GM12874 (cell line): ENCODE measurements around the gene DNAJC27.

ENCODE experiments used
- TF ChIP-seq, protein P1 (sequence below): IDR thresholded peaks from 2 replicates; pipeline ENCODE4 v1.5.1; 2011; ENCODE audit warnings: low read depth, mild to moderate bottlenecking, control low read depth, low read length, moderate library complexity; ENCODE audit not compliant: insufficient read depth

The DNAJC27 gene

GRCh38 chr2:24959761-24960160, 12.0 kb downstream of the DNAJC27 start:
- TF ChIP-seq, protein P1, sequence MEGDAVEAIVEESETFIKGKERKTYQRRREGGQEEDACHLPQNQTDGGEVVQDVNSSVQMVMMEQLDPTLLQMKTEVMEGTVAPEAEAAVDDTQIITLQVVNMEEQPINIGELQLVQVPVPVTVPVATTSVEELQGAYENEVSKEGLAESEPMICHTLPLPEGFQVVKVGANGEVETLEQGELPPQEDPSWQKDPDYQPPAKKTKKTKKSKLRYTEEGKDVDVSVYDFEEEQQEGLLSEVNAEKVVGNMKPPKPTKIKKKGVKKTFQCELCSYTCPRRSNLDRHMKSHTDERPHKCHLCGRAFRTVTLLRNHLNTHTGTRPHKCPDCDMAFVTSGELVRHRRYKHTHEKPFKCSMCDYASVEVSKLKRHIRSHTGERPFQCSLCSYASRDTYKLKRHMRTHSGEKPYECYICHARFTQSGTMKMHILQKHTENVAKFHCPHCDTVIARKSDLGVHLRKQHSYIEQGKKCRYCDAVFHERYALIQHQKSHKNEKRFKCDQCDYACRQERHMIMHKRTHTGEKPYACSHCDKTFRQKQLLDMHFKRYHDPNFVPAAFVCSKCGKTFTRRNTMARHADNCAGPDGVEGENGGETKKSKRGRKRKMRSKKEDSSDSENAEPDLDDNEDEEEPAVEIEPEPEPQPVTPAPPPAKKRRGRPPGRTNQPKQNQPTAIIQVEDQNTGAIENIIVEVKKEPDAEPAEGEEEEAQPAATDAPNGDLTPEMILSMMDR, result no peak

GRCh38 chr2:24958411-24958935, 13.3 kb downstream of the DNAJC27 start:
- TF ChIP-seq, protein P1, result no peak

GRCh38 chr2:24957976-24958375, 13.8 kb downstream of the DNAJC27 start:
- TF ChIP-seq, protein P1, result no peak

DNA sequence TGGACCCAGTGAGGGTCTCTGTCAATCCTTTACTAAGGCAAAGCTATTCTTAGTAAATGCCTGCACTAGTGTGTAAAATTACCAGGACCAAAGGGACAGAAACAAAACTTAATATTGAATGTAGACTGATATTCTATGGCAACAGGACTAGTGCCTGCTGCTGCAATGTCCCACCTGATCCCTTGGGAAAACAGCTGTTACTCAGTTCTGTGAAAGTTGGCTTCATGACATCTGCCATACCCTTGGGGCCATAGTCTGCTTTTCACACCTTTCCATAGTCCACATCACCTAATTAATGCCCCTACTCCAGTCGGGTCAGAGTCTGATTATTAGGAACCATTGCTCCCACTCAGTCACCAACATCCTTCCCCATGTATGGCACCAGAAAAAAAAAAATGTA, 14.5 kb downstream of the DNAJC27 start:
- TF ChIP-seq, protein P1, result no peak

- TF ChIP-seq, protein P1, result no peak
Observed at GRCh38 chr2:24955921-24956320, 15.8 kb downstream of the DNAJC27 start.

- TF ChIP-seq, protein P1, result no peak
Observed at GRCh38 chr2:24955232-24955631, 16.5 kb downstream of the DNAJC27 start.

DNA sequence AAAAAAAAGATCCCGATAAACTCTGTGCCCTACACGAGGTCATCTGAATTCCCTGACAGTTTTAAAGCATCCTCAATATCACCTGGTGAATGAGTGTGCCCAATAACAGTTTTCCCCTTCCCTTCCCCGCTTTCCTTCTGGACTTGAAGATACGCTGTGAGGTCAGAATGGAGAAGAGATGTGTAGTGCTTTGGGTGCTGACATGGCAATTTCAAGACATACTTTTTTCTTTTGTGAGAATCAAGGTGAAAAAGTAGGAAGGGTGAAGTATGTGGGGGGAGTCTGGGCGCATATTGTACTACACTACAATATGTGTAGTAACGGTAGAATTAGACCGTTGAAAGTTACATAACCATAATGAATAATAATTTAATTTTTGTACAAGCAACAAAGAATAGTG, 21.7 kb downstream of the DNAJC27 start:
- TF ChIP-seq, protein P1, result no peak
